ENCODE data around the gene TRAIP.
"Not testable (repeated sequence)": the region's sequence is repeated elsewhere in the genome, so short reads cannot be mapped to it uniquely, and the experiment has no call there.

Gene TRAIP

DNA sequence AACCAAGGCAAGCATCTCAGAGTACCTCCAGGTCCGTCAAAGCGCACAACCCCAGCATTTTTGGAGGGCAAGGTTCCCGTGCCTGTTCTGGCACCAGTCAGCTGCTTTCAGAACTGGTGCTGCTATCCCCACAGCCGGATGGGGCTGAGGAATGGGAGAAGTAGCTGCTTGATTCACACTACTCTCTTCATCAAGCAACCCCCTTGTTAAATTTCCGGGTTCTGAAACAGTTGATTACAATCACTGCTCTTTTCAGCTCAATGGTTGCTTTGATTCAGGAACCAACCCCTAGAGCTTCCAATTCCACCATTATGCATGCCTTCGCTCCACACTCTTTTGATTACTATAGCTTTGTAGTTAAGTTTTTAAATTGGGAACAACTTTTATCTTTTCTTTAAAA is 30.3 kb downstream of the TRAIP start:
- no peak for DNase-seq (ENCODE audit: low read depth in 4 of 4, low spot score in 1 of 4)

DNA sequence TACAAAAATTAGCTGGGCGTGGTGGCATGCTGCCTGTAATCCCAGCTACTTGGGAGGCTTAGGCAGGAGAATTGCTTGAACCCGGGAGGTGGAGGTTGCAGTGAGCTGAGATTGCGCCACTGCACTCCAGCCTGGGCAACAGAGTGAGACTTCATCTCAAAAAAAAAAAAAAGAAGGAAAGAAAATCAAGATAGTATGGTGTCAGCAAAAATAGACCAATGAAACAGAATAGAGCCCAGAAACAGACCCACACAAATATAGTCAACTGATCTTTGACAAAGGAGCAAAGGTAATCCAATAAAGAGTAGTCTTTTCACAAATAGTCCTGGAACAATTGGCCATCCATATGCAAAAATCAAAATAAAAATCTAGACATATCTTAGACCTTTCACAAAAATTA is 33.2 kb downstream of the TRAIP start:
- not testable (repeated sequence) for DNase-seq (ENCODE audit: low read depth in 4 of 4, low spot score in 1 of 4)

DNA sequence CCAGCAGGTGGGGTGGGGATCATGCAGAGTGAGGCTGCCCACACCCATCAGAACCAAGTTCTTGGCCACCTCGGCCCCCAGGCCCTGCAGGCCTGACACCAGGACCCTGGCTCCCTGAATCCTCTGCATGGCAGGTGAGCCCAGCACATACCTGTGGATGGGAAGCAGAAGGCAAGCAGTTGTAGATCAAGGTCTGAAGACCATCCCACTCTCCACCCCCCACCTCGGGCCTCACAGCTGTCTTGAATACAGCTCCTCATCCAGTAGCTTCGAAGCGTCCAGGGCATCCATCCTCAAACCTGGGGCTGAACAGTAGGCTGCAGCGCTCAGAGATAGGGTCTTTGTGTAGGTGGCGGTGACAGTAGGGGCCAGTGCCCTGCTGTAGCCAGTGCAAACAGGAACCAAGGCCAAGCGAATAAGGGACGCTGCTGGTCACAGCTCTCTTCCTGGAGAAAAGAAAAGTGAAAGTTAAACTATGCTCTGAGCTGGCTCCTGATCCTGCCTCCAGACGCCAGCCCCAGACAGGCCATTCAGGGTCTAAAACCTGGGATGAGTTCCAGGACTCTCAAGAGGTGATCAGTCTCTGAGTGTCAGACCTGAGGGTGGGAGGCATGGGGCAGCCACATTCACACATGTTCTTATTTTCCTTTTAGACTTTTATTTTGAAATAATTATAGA is 42.7 kb downstream of the TRAIP start, which contains the start of gene UBA7:
Gene UBA7 (minus strand): TSS at position 457 of the 678 bp plus-strand sequence. CDS start 166 bp downstream, at position 291.
- no peak for DNase-seq (ENCODE audit: low read depth in 4 of 4, low spot score in 1 of 4)

DNA sequence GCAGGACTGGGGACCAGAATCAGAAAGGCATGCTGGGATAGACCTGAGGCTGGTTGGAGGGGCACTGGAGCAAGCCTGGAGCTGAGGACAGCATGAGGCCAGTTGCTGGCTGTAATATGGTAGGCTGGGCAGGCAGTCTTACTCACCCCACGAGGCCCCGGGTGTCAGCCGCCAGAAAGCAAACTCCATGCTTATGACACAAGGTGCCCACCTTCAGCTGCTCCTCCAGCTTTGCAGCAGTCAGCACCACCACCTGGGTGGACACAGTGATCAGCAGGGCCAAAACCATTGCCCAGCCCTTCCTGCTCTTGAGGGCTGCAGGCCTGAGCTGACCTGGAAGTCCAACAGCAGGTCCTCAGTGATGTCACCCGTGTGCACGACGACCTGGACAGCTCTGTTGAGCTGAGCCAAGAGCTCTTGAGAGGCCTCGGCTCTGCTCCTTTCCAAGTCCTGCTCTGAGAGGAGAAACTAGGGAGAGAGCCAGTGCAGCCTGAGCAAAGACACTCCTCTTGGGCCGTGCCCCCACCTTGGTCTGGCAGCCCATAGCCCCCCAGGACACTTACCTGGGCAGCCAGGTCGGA is 43.4 kb downstream of the TRAIP start:
- no peak for DNase-seq (ENCODE audit: low read depth in 4 of 4, low spot score in 1 of 4)

DNA sequence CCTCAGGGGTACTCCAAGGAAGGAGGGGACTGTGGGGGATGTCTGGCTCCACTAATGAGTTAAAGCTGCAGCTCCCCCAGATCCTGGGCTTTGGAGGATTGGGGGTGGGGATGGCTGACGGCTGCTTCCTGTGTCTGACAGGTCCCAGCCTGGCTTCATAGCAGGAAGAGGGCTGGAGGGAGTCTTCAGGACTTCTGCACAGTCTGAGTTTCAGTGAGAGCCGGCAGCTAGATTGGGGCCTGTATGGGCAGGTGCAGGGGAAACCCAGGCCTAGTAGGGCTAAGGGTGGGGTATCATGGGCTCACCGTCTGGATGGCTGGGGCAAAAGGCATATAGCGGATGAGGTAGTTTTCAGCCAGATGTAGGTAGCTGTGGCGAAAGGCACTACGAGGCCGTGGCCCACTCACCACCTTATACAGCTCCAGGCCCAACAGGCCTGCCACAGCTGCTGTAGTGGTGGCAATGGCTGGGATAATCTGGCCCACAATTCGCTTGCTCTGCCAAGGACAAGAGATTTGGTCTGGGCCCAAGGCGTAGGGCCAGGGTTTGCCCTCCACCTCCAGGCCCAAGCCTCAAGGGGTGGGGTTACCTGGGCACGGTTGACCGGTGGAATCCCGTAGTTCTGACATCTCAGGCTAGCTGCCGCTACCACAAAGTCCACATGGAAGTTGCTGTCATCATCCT is 48.8 kb downstream of the TRAIP start:
- DNase-seq (ENCODE audit: low read depth in 4 of 4, low spot score in 1 of 4), result no peak

DNA sequence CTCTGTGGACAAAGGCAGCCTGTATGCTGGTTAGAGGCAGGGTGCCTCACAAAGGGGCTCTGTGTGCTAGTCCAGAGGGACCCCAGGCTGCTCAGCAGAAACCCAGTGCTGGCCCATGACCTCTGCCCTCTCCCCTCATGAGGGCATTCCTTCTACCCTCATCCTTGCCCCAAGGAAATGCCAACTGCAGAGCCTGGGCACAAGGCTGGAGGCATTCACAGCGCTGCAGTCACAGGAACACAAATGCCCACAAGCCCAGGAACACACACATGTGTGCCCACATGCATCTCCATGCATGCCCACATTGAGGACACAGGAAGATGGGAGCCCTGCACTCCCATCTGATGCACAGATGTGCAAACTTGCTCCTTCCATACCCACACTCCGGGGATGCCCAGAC is 49.5 kb downstream of the TRAIP start:
- DNase-seq (ENCODE audit: low read depth in 4 of 4, low spot score in 1 of 4), result no peak

DNA sequence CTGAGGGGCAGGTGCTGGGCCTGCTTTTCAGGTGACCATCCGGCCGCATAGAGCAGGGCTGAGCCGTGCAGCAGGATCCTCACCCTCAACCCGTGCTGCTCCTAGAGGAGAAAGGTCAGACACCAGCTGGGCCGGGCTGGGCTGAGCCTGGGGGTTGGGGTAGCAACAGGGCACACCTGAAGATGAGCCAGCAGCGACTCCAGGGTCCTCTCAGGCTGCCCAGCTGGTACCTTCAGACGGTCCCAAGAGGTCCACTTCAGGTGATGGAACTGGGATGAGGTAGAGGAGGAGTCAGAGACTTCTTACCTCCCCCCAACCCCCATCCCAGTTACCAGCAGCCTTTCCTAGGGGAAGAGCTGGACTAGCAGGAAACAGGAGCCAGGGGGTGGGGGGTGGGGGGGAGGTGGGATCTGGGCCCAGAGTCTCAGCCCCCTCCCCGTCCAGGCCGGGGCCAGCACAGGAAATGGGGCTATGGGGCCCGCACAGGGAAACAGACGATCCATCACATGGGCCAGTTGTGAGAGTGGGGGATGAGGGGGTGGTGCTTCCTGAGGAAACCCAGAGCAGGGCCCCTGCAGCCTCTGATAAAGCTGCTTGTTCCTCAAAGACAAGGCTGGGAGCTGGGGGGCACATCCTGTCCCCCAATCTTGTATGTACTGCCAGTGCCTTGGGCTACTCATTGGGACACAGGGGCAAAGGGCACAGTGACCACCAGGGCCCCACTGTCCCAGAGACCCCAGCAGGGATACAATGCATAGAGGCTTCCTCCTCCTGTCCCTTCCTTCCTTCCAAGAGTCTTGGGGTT is 50.3 kb downstream of the TRAIP start:
- DNase-seq (ENCODE audit: low read depth in 4 of 4, low spot score in 1 of 4), result no peak

DNA sequence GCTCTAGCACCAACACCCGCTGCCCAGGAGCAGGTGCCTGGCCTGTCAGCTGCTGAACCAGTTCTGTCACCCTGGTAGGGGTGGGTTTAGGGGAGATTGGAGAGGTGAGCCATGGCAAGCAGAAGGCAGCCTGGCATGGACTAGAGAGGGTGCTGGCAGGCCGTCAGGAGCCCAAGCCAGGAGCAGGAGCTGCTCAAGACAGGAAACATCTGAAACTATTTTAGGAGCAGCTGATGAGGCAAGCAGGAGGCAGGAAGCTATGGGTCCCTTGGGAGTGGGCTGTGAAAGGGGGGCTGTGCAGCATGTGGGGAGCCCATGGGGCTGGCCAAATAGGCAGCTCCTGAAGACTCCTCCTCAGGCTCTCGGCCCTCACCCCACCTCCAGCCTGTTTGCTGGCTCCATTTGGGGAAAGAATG is 51.0 kb downstream of the TRAIP start:
- DNase-seq (ENCODE audit: low read depth in 4 of 4, low spot score in 1 of 4), result no peak

DNA sequence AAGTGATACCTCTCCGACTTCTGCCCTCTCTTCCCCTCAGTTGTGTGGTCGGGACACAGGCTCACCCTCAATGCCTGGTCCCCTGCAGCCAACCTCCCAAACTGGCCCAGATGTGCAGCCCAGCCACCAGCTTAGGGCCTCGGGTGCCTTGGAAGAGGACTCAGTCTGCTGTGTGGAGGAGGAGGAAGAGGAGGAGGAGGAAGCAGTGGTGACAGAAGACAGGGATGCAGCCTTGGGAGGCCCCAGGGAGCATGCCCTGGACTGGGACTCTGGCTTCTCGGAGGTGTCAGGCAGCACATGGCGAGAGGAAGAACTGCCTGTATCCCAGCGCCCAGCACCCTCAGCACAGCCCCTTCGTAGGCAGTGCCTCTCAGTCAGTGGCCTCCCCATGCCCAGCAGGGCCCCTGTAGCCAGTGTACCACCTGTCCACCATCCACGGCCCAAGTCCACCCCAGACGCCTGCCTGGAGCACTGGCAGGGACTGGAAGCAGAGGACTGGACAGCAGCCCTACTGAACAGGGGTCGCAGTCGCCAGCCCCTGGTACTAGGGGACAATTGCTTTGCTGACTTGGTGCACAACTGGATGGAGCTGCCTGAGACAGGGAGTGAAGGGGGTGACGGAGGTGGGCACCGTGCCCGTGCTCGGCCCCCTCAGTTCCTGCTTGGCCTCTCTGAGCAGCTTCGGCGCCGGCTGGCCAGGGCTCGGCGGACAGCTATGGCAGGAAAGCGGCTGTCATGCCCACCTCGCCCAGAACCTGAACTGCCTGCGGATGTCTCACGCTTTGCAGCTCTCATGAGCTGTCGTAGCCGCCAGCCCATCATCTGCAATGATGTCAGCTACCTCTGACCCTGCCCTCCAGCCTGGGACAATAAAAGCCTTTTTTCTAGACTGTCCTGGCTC is 52.0 kb downstream of the TRAIP start:
- DNase-seq (ENCODE audit: low read depth in 4 of 4, low spot score in 1 of 4), result no peak

DNA sequence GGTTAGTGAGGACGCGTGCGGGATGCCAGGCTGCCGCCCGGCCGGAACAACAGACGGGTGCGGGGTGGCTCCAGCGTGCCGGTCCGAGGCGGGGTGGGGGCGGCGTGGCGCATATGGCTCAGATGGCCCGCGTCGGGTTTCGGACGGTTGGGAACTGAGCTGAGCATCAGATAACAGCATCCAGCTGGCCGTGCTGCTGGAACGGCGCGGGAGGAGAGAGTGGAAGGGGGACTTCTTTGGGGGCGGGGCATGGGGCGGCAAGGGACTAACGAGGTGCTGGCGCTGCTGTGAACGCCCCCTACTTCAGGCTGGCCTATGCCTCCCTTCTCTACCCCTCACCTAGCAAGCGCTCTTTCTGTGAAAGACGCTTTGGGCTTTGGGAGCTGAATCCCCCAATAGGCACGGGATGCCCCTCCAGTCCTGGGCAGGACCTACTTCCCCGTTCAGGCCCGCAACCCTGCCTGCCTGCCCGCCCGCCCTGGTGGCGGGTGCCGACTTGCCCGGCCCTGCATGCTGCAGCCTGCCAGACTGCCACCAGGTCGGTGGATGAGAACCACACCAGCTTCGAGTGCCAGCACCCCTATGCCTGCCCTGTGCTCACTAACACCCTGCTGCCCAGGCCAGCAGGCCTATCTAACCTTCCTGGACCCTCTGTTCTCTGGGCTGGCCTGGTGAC is 52.8 kb downstream of the TRAIP start:
- no peak for DNase-seq (ENCODE audit: low read depth in 4 of 4, low spot score in 1 of 4)

DNA sequence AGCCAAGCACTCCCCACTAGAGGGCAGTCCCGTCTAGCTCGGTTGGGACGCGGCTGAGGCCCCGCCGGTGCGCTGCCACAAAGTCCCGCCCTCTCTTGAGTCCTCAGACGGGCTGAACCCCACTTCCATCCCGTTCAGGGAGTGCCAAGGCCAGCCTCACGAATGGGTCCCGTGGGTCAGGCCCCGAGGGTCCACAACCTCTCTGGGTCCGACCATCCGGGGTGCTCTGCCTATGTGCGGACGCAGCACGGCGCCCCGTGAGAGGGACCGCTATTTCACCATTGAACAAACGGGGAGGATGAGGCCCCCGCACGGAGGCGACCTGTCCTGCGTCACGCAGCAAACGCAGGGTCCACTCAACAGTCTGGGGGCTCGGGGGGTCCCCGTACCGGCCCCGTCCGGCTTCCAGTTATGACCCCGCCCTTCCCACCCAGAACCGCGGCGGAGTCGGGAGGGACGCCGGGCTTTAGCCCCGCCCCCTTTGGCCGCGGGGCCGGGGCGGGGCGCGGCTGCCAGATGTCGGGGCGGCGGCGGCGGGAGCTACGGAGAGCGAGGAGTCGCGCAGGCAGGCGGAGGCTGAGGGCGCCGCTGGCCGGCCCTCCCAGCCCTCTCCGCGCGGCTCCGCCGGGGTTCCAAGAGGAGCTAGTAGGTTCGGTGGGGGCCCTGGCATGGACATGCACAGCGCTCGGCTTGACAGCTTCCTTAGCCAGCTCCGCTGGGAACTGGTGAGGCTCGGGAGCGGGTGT is 53.5 kb downstream of the TRAIP start, which contains the start of gene INKA1:
Gene INKA1 (plus strand): TSS at position 543 of the 746 bp plus-strand sequence. CDS start 132 bp downstream, at position 675.
- DNase-seq (ENCODE audit: low read depth in 4 of 4, low spot score in 1 of 4), result peak; percentile 72 to 86 (median 74)

DNA sequence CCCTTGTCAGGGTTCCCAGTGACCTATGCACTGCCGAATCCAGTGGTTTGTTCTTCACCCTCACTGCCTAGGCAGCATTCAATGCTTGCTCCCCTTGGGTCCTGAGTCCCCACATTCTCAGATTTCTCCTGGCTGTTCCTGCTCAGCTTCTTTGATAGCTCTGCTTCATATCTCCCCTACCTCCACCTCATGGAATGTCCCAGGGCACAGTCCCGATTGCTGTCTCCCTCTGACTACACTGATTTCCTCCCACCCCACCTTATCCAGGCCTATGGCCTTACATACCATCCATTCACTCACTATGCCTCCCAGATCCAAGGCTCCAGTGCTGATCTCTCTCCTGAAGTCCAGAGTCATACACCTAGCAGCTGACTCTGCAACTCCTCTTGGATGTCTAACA is 55.2 kb downstream of the TRAIP start:
- DNase-seq (ENCODE audit: low read depth in 4 of 4, low spot score in 1 of 4), result no peak

DNA sequence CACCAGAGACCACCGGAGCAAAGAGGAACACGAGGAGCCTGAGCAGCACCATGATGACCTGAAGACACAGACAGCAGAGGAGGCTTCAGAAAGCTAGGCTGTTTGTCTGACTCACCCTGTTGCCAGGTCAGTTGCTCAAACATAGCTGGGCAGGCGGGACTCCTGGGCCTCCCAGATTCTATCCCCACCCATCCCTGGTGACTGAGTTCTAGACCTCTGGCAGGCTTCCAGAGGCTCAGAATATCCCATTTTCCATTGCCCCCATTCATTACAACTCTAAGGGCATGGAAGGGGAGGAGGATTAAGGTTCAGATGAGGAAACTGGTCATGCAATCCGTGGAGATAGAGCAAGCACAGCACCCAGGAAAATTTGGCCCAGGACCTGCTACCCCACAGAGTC is 56.6 kb downstream of the TRAIP start, which contains the start of gene CDHR4:
Gene CDHR4 (minus strand): TSS at position 113 of the 400 bp plus-strand sequence. CDS start 61 bp downstream, at position 52.
- DNase-seq (ENCODE audit: low read depth in 4 of 4, low spot score in 1 of 4), result no peak

DNA sequence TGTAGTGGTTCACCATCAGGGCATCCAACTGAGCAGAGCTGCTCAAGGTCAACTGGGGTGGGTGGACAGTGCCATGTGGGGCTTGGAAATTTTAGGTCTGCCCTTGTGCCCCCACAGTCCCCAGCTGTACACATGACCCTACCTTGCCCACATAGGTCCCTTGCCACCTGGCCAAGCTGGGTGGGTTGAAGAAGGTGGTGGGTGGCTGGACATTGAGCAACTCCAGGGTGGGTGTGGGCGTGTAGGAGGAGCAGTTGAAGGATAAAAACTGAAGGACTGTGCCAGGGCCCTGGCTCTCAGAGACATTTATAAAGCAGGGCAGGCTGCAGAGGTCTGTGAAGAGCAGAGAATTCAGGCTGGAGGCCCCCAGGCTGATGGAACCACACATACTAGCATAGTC is 57.3 kb downstream of the TRAIP start:
- no peak for DNase-seq (ENCODE audit: low read depth in 4 of 4, low spot score in 1 of 4)

DNA sequence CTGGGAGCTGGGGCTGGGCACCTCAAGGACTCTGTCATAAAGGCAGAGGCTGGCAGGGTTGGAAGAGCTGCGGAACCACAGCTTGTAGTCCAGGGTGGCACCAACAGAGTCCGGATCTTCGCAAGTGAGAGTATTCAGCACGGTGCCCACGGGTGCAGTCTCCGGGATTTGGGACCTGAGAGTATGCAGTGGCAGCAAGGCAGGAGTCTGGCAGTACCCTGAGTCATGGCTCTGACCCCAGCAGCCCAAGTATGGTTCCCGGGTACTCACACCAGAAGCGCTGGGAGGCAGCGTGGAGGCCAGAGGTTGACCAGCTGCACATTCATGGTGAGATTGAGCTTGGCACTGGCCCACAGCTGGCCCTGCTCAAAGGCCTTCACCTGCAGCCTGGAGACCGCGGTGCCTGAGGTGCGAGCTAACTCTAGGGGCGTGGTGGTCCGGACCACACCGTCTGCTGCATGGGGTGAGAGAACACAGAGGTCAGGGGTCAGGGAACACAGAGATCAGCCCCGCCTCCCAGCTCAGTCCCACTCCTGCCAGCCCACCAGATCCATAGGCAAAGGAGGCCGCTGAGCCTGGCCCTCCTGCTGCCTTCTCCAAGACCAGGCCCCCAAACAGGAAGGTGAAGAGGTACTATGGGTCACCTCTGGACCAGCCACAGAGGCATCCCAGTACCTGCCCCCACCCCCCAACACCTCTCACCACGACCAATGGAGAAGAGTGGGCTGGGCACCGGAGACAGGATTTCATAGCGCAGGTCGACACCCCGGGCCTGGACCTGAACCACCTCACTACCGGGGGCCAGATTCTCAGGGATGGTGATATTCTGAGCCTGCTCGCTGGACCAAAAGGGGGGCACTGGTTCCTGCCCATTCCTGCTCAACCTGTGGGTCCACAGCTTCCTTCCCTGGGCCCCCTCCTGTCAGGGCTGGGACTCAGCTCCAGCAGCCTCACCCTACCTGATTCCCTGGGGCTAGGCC is 61.1 kb downstream of the TRAIP start:
- DNase-seq (ENCODE audit: low read depth in 4 of 4, low spot score in 1 of 4), result no peak

DNA sequence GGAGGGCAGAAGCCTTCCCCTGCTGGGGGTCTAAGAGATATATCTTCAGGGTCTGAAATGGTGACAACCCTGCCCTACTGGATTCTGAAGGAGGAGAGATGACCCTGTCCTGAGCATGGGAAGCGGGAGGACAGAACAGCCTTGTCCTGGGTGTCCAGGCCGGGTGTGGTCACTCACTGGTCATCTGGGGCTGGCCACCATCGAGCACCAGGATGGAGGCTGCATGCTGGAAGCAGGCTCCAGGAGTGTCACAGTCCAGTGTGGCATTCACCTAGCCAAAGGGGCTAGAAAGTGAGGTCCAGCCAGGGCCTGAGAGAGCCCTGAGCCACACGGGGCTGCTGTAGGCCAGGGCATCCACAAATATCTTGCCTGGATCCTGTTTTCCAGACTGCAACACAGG is 61.9 kb downstream of the TRAIP start:
- no peak for DNase-seq (ENCODE audit: low read depth in 4 of 4, low spot score in 1 of 4)

DNA sequence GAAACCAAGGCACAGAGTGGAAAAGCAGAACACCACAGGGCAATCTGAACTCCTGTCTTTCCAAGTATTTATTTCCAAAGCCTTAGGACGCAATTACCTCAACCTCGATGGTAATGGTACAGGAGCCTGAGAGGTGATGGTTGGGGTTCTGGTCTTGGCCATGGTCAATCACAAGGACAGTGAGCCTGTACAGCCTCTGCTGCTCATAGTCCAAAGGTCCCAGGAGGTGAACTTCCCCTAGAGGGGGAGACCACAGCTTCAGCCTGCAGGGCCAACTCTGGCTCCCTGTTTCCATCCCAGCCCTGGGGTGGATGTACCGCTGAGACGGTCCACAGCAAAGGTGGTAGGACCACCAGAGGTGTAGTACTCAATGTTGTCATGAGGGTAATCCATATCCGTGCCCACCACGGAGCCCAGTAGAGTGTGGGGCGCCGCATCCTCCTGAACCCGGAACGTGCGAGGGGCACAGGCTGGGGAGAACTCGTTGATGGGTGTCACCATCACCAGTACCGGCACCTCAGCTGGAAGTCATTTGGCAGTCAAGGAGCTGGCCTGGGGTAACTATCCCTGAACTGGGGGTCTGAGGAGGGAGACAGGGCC is 62.8 kb downstream of the TRAIP start:
- no peak for DNase-seq (ENCODE audit: low read depth in 4 of 4, low spot score in 1 of 4)

All from stimulated activated CD4-positive, alpha-beta T cell treated with anti-CD3 and anti-CD28 coated beads, Interleukin-1b, Interleukin-23, amount 100 ng/mL, for 24 hours (primary cell).